GM10266 (cell line): Measurements from ENCODE around the gene BEX1.

Experiments used
- DNase-seq: peaks from one replicate; pipeline ENCODE4 v3.0.0; 2012; ENCODE audit errors: extremely low spot score
- CTCF ChIP-seq: IDR thresholded peaks from 2 replicates; pipeline ENCODE4 v1.5.1; 2012; ENCODE audit warnings: mild to moderate bottlenecking, low read depth; ENCODE audit not compliant: control insufficient read depth, insufficient read depth; ENCODE audit errors: missing control alignments

BEX1 gene

GRCh38 chrX:103098488-103098887 is 34.5 kb upstream of the BEX1 start:
- DNase-seq, result no peak
- no peak for TF ChIP-seq CTCF

- DNase-seq, result no peak
- TF ChIP-seq CTCF, result no peak
These were observed 29.0 kb upstream of the BEX1 start, which contains the start of gene NXF3 for GRCh38 chrX:103092942-103093341. Gene NXF3, minus strand, starts transcription at chrX:103093143. Its CDS starts 120 bp downstream, at chrX:103093023.

- no peak for DNase-seq
- no peak for TF ChIP-seq CTCF
These were observed 17.1 kb upstream of the BEX1 start for GRCh38 chrX:103081051-103081450.

- DNase-seq, result no peak
- no peak for TF ChIP-seq CTCF
These were observed 9.5 kb upstream of the BEX1 start for GRCh38 chrX:103073467-103073866.

- no peak for TF ChIP-seq CTCF
- DNase-seq, result no peak
These were observed 2.6 kb upstream of the BEX1 start for GRCh38 chrX:103066606-103067005.

GRCh38 chrX:103063191-103063845 is 653 bp downstream of the BEX1 start:
- TF ChIP-seq CTCF, result no peak
- no peak for DNase-seq

- DNase-seq, result no peak
These were observed 2.5 kb downstream of the BEX1 start for GRCh38 chrX:103061486-103061885.

More at GRCh38 chrX:103061486-103061885, 2.5 kb downstream of the BEX1 start:
- no peak for TF ChIP-seq CTCF
